B cell (primary cell): Measurements from ENCODE around the gene JPH3. TPM values are rescaled to one million over a fixed set of nuclear protein-coding genes. Genes with fewer than 3 reads are reported as not detected.

ENCODE experiments used
- ATAC-seq: fragments of 200-7000 bp; cut with Tn5 transposase; one replicate; pipeline ENCODE4 v1.10.0; 2021; ENCODE audit warnings: low read depth, mild to moderate bottlenecking, moderate number of reproducible peaks, moderate library complexity
- CTCF ChIA-PET: fragments of 350-600 bp; sonication (Branson Sonifier 250); formaldehyde crosslinking; loops from one replicate; lab custom pipeline; 2021; ENCODE audit warnings: antibody characterized with exemption, inconsistent platforms; lab: Charles Lee
- POLR2A ChIA-PET: fragments of 350-600 bp; sonication (Branson Sonifier 250); formaldehyde crosslinking; loops from one replicate; lab custom pipeline; 2021; ENCODE audit warnings: antibody characterized with exemption; lab: Charles Lee
- DNase-seq: peaks from one replicate; pipeline ENCODE4 v3.0.0; 2013
- H2AFZ ChIP-seq: 2 replicates; pipeline ENCODE4 v1.6.1; 2012; ENCODE audit warnings: mild to moderate bottlenecking, low read depth, low read length; ENCODE audit not compliant: insufficient read depth, poor library complexity, severe bottlenecking
- H3K27ac ChIP-seq, 2 donors: 1 replicate in 1 of 2; 2 replicates in 1 of 2; pipeline ENCODE4 v1.5.1; 2012 to 2013; ENCODE audit warnings: low read length in 2 of 2, mild to moderate bottlenecking in 2 of 2, moderate library complexity in 1 of 2
- H3K27me3 ChIP-seq, 4 experiments: fragments of 200-600 bp in 1 of 4; sonication (generic) in 1 of 4; replicated peaks in 1 of 4; 1 replicate in 2 of 4; 2 replicates in 2 of 4; pipeline versions ENCODE4 v1.6.1 to v1.7.0; 2013 to 2016; ENCODE audit warnings: low read length in 3 of 4, mild to moderate bottlenecking in 2 of 4, mixed read lengths in 1 of 4, moderate library complexity in 1 of 4; ENCODE audit not compliant: insufficient read depth in 4 of 4, control insufficient read depth in 3 of 4; ENCODE audit errors: control extremely low read depth in 1 of 4
- H3K36me3 ChIP-seq, 2 experiments: replicated peaks in 1 of 2; 1 replicate in 1 of 2; 2 replicates in 1 of 2; pipeline versions ENCODE4 v1.6.1 to v1.7.1; 2013; ENCODE audit warnings: low read length in 1 of 2; ENCODE audit not compliant: insufficient read depth in 2 of 2, control insufficient read depth in 1 of 2; ENCODE audit errors: control extremely low read depth in 1 of 2, extremely low read depth in 1 of 2
- H3K4me1 ChIP-seq, 2 donors: fragments of 200-600 bp in 1 of 2; sonication (generic) in 1 of 2; 1 replicate in 1 of 2; 2 replicates in 1 of 2; pipeline versions ENCODE4 v1.5.1 to v1.6.1; 2013 to 2017; ENCODE audit warnings: low read length in 2 of 2; ENCODE audit not compliant: control insufficient read depth in 2 of 2, insufficient read depth in 2 of 2
- H3K4me2 ChIP-seq: replicated peaks from 2 replicates; pipeline ENCODE3; 2012; ENCODE audit warnings: mild to moderate bottlenecking, low read depth, low read length; ENCODE audit not compliant: poor library complexity, severe bottlenecking
- H3K4me3 ChIP-seq, 5 experiments: fragments of 200-600 bp in 1 of 5; sonication (generic) in 1 of 5; 1 replicate in 3 of 5; 2 replicates in 2 of 5; pipeline versions ENCODE4 v1.5.1 to v1.7.0; 2011 to 2016; ENCODE audit warnings: low read length in 4 of 5, mild to moderate bottlenecking in 4 of 5, low read depth in 2 of 5, control low read depth in 1 of 5, moderate library complexity in 1 of 5; ENCODE audit not compliant: insufficient read depth in 1 of 5; ENCODE audit errors: control extremely low read depth in 1 of 5, extremely low read depth in 1 of 5
- H3K79me2 ChIP-seq: fragments of 200-600 bp; sonication (generic); one replicate; pipeline ENCODE4 v1.6.0; 2016; ENCODE audit warnings: low read length; ENCODE audit not compliant: control insufficient read depth, insufficient read depth
- H3K9ac ChIP-seq: fragments of 200-600 bp; sonication (generic); 2 replicates; pipeline ENCODE4 v1.6.1; 2017; ENCODE audit warnings: mild to moderate bottlenecking, low read length, moderate library complexity
- H3K9me3 ChIP-seq, 3 donors: one replicate each; pipeline versions ENCODE4 v1.6.1 to v1.7.1; 2013; ENCODE audit warnings: low read length in 2 of 3; ENCODE audit not compliant: control insufficient read depth in 2 of 3, insufficient read depth in 1 of 3; ENCODE audit errors: control extremely low read depth in 1 of 3
- H4K20me1 ChIP-seq: 2 replicates; pipeline ENCODE4 v1.6.0; 2012; ENCODE audit warnings: mild to moderate bottlenecking, low read length; ENCODE audit not compliant: insufficient read depth, control insufficient read depth, poor library complexity, severe bottlenecking
- H3K27ac Mint-ChIP-seq: one replicate; pipeline ENCODE4 v1.8.0; 2021; ENCODE audit warnings: mixed read lengths
- H3K27me3 Mint-ChIP-seq: one replicate; pipeline ENCODE4 v1.8.0; 2021; ENCODE audit warnings: mixed read lengths
- H3K4me1 Mint-ChIP-seq: one replicate; pipeline ENCODE4 v1.8.0; 2021; ENCODE audit warnings: mixed read lengths
- H3K4me3 Mint-ChIP-seq: one replicate; pipeline ENCODE4 v1.8.0; 2021; ENCODE audit warnings: mixed read lengths
- H3K9me3 Mint-ChIP-seq: one replicate; pipeline ENCODE4 v1.8.0; 2022; ENCODE audit warnings: mixed read lengths; ENCODE audit not compliant: insufficient read depth
- EZH2 ChIP-seq: IDR thresholded peaks from 2 replicates; pipeline ENCODE4 v1.6.1; 2012; ENCODE audit warnings: borderline replicate concordance, low read depth, mild to moderate bottlenecking, moderate library complexity, low read length; ENCODE audit not compliant: insufficient read depth, poor library complexity, severe bottlenecking
- WGBS: methylation state at CpG from one replicate; pipeline ENCODE4 v1.1.5; 2013; ENCODE audit warnings: missing lambda C conversion rate; ENCODE audit not compliant: insufficient coverage; 5-methylcytosine and 5-hydroxymethylcytosine counted together
- intact Hi-C: fragments of 100-400 bp; cut with micrococcal nuclease; formaldehyde crosslinking; loops from one replicate; pipeline ENCODE4 v1.10.0; 2022
- polyA plus RNA-seq: library from polyadenylated mRNA; depleted of rRNA; stranded (reverse); fragments of >200 nt; gene quantifications from 2 replicates; pipeline ENCODE4 v1.2.3, GENCODE V29; 2012
- total RNA-seq, 2 donors: library from RNA; stranded (reverse); fragments of 120-200 nt in 1 of 2; gene quantifications; 1 replicate in 1 of 2; 2 replicates in 1 of 2; pipeline versions ENCODE4 v1.2.3 to v1.2.4, GENCODE V29; 2013 to 2022
- TF ChIP-seq, protein P1 (sequence below): fragments of 200-600 bp; IDR thresholded peaks from one replicate; pipeline ENCODE4 v1.8.0; 2022; ENCODE audit warnings: antibody characterized with exemption, mild to moderate bottlenecking

Gene JPH3
- total and polyA plus RNA-seq, 2 donors (not counting 1 experiment from before 2014, with no cell fraction given): not detected

DNA sequence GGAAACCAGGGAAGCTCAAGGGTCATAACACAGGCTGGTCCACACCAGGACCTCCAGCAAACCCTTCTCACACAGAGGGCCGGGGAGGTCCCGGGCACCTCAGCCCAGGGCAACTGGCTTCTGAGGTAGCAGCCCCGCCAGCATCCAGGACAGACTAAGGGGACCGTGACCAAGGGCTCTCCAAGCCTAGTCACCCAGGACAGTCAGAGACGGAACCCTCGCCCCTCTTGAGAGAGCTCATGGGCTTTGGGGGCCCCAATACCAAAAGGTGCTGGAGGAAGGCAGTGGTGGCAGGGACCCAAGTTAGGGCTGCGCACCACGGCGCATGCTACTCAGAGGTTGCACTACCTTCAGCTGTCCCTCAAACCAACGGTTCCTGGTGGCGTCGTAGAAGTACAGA lies 108.6 kb downstream of the JPH3 start:
- Histone ChIP-seq H3K4me2 (no peak overlapping the region), H3K4me1 (peaks cover 5 to 6% of the 10 kb centered on the region in 2 donors), H3K9me3 (no peaks in the 10 kb centered on the region), H3K4me3 (no peak overlapping the region), H3K36me3 (peaks cover 0 to 82% of the 10 kb centered on the region in 2 experiments), H4K20me1 (peaks cover 6% of the 10 kb centered on the region), H3K27me3 (no peaks in the 10 kb centered on the region), H3K79me2 (peaks cover 3% of the 10 kb centered on the region), H2AFZ (no peak overlapping the region), H3K27ac (no peak overlapping the region), H3K9ac (no peak overlapping the region)
- ATAC-seq (no peak), DNase-seq (no peak)
- intact Hi-C loops: no loop called here
- H3K4me3 Mint-ChIP-seq: no peak overlapping the region
- 95% methylated on average over 12 of the region's 12 CpGs for WGBS
- peaks cover 5% of the 10 kb centered on the region for H3K4me1 Mint-ChIP-seq
- no peaks in the 10 kb centered on the region for H3K27me3 Mint-ChIP-seq
- no peaks in the 10 kb centered on the region for H3K9me3 Mint-ChIP-seq
- CTCF ChIA-PET: interaction anchor here (0.7 kb wide), 1 partner anchor 8 kb away, joined by 3 read pairs; no protein-coding TSS in a partner anchor
- POLR2A ChIA-PET: no interaction called here
- TF ChIP-seq EZH2: no peak
- TF ChIP-seq, protein P1, sequence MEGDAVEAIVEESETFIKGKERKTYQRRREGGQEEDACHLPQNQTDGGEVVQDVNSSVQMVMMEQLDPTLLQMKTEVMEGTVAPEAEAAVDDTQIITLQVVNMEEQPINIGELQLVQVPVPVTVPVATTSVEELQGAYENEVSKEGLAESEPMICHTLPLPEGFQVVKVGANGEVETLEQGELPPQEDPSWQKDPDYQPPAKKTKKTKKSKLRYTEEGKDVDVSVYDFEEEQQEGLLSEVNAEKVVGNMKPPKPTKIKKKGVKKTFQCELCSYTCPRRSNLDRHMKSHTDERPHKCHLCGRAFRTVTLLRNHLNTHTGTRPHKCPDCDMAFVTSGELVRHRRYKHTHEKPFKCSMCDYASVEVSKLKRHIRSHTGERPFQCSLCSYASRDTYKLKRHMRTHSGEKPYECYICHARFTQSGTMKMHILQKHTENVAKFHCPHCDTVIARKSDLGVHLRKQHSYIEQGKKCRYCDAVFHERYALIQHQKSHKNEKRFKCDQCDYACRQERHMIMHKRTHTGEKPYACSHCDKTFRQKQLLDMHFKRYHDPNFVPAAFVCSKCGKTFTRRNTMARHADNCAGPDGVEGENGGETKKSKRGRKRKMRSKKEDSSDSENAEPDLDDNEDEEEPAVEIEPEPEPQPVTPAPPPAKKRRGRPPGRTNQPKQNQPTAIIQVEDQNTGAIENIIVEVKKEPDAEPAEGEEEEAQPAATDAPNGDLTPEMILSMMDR: no peak
- no peak overlapping the region for H3K27ac Mint-ChIP-seq

DNA sequence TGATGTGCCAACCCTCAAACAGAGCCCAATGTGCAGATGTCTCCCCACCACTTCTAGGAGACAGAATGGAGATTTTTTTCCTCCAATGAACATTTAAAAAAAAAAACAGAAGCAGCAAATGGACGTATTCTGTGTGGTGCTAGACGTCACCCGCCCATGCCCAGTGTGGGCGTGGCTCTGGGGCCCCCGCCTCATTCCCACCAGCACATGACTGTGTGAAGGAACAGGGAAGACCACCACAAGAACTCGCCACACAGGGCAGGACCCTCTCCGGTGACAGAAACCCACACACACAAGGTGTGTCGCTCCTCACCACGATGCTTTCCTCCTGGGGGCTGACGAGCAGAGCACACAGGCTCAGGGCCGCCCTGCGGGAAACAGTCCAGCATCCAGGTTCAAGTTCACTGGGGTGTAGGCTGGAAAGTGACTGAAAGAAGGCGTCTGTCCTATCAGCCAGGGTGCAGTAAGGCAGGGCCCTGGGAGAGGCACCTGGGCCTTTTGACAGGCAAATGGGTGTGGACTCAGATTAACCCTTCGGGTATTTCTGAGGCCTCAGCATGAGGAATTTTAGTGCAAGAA lies 110.0 kb downstream of the JPH3 start:
- Mint-ChIP-seq H3K4me3 (no peak overlapping the region), H3K9me3 (no peaks in the 10 kb centered on the region), H3K4me1 (peaks cover 5% of the 10 kb centered on the region), H3K27me3 (no peaks in the 10 kb centered on the region), H3K27ac (no peak overlapping the region)
- ChIA-PET CTCF (no interaction called here), POLR2A (interaction anchor here (0.6 kb wide), 1 partner anchor 9 kb away, joined by 3 read pairs; no protein-coding TSS in a partner anchor)
- H3K27me3 ChIP-seq: no peaks in the 10 kb centered on the region
- no peaks in the 10 kb centered on the region for H4K20me1 ChIP-seq
- ATAC-seq (no peak), DNase-seq (no peak)
- intact Hi-C loops: no loop called here
- H3K27ac ChIP-seq: peak overlapping the region in 1 of 2 donors; percentile 70
- peaks cover 5 to 6% of the 10 kb centered on the region in 2 donors for H3K4me1 ChIP-seq
- H3K4me2 ChIP-seq: no peak overlapping the region
- no peaks in the 10 kb centered on the region for H3K9me3 ChIP-seq
- H3K4me3 ChIP-seq: no peak overlapping the region
- no peak for TF ChIP-seq EZH2
- TF ChIP-seq, protein P1: no peak
- no peak overlapping the region for H2AFZ ChIP-seq
- WGBS: 94% methylated on average over 11 of the region's 14 CpGs
- H3K36me3 ChIP-seq: peaks cover 0 to 84% of the 10 kb centered on the region in 2 experiments
- no peak overlapping the region for H3K9ac ChIP-seq
- peaks cover 3% of the 10 kb centered on the region for H3K79me2 ChIP-seq
